Activated naive CD8-positive, alpha-beta T cell treated with anti-CD3 and anti-CD28 coated beads for 36 hours (primary cell): Measurements from ENCODE around the gene LETM1. TPM values are rescaled to one million over a fixed set of nuclear protein-coding genes. Genes with fewer than 3 reads are reported as not detected.

Experiments used
- DNase-seq: peaks from one replicate; pipeline ENCODE4 v3.0.0; 2021
- H3K27ac Mint-ChIP-seq: one replicate; pipeline ENCODE4 v1.8.0; 2022; ENCODE audit warnings: mild to moderate bottlenecking, moderate library complexity, mixed read lengths
- H3K27me3 Mint-ChIP-seq: one replicate; pipeline ENCODE4 v1.8.0; 2022; ENCODE audit warnings: mild to moderate bottlenecking, mixed read lengths
- H3K36me3 Mint-ChIP-seq: one replicate; pipeline ENCODE4 v1.8.0; 2021; ENCODE audit warnings: mild to moderate bottlenecking, mixed read lengths
- H3K4me1 Mint-ChIP-seq: one replicate; pipeline ENCODE4 v1.8.0; 2021; ENCODE audit warnings: mixed read lengths
- H3K4me3 Mint-ChIP-seq: one replicate; pipeline ENCODE4 v1.8.0; 2022; ENCODE audit warnings: mild to moderate bottlenecking, moderate library complexity, mixed read lengths
- H3K9me3 Mint-ChIP-seq: one replicate; pipeline ENCODE4 v1.8.0; 2022; ENCODE audit warnings: mixed read lengths
- total RNA-seq, 2 experiments: library from RNA; stranded (reverse); gene quantifications; one replicate each; pipeline ENCODE4 v1.2.3, GENCODE V29; 2021

LETM1 gene
- total RNA-seq, 2 experiments from 2014 or later = 76.6 to 77.3 TPM

- no peaks in the 10 kb centered on the region for H3K9me3 Mint-ChIP-seq
- H3K27me3 Mint-ChIP-seq = no peaks in the 10 kb centered on the region
- no peaks in the 10 kb centered on the region for H3K4me1 Mint-ChIP-seq
- no peak overlapping the region for H3K4me3 Mint-ChIP-seq
- no peak overlapping the region for H3K27ac Mint-ChIP-seq
- DNase-seq = no peak
- peaks cover 7% of the 10 kb centered on the region for H3K36me3 Mint-ChIP-seq
These were observed 42.0 kb downstream of the LETM1 start for GRCh38 chr4:1813915-1814314.

GRCh38 chr4:1813231-1813630 lies 42.7 kb downstream of the LETM1 start:
- Mint-ChIP-seq H3K27me3 (no peaks in the 10 kb centered on the region), H3K4me3 (no peak overlapping the region), H3K36me3 (peaks cover 4% of the 10 kb centered on the region), H3K4me1 (no peaks in the 10 kb centered on the region), H3K9me3 (no peaks in the 10 kb centered on the region), H3K27ac (no peak overlapping the region)
- no peak for DNase-seq

- Mint-ChIP-seq H3K36me3 (no peaks in the 10 kb centered on the region), H3K4me1 (no peaks in the 10 kb centered on the region), H3K27ac (no peak overlapping the region), H3K4me3 (no peak overlapping the region), H3K27me3 (no peaks in the 10 kb centered on the region), H3K9me3 (no peaks in the 10 kb centered on the region)
- no peak for DNase-seq
These were observed 43.2 kb downstream of the LETM1 start for GRCh38 chr4:1812720-1813119.

- Mint-ChIP-seq H3K27me3 (no peaks in the 10 kb centered on the region), H3K27ac (no peak overlapping the region), H3K9me3 (no peaks in the 10 kb centered on the region), H3K4me1 (no peaks in the 10 kb centered on the region), H3K4me3 (no peak overlapping the region), H3K36me3 (no peaks in the 10 kb centered on the region)
- DNase-seq = no peak
These were observed 45.2 kb downstream of the LETM1 start for GRCh38 chr4:1810765-1811164.

GRCh38 chr4:1809754-1810502 lies 46.0 kb downstream of the LETM1 start:
- H3K4me3 Mint-ChIP-seq = no peak overlapping the region

DNA sequence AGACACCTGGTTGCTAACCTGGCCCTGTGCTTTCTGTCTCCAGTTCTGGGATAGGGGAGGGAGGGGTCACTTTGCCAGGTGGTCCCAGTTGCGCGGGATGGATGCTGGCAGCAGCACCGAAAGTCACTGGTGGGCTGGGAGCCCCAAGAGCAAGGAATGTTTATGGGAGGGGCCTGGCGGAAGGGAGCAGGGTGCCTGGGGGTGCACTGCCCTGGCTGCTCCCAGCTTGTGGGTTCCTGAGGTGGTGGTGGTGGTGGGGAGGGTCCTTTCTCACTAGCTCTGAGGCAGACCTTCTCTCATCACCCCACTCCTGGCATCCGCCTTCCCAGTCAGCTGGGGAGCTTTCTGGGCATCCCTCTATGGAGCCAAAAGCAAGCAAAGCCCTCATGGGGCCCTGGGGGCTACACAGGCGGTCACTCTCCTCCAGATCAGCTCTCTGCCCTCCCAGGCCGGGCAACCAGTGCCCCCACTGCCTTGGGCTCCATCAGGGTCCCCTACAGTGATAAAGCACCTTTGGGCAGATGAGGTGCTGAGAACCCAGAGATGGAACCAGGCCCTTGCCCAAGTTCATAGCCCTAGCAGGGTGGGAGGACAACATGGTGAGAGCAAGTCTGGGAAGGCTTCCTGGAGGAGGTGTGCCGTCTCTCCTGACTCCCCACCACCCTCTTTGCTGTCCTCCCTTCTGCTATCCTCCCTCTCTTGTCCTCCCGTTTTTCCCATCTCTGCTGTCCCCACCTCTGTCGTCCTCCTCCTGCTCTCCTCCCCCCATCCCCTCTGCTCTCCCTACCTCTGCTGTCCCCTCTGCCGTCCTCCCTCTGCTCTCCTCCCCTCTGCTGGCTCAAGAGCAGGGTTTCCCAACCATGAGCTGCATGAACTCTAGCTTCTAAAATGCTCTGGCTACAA lies 46.9 kb downstream of the LETM1 start:
- H3K27me3 Mint-ChIP-seq = no peaks in the 10 kb centered on the region
- no peaks in the 10 kb centered on the region for H3K9me3 Mint-ChIP-seq
- H3K4me1 Mint-ChIP-seq = no peaks in the 10 kb centered on the region
- no peak overlapping the region for H3K27ac Mint-ChIP-seq
- DNase-seq = no peak
- H3K36me3 Mint-ChIP-seq = no peaks in the 10 kb centered on the region
- no peak overlapping the region for H3K4me3 Mint-ChIP-seq

More at GRCh38 chr4:1809754-1810502, 46.0 kb downstream of the LETM1 start:
- Mint-ChIP-seq H3K27ac (no peak overlapping the region), H3K27me3 (no peaks in the 10 kb centered on the region), H3K36me3 (no peaks in the 10 kb centered on the region), H3K4me1 (no peaks in the 10 kb centered on the region), H3K9me3 (no peaks in the 10 kb centered on the region)
- DNase-seq = peak; percentile 79

- no peak for DNase-seq
- Mint-ChIP-seq H3K9me3 (no peaks in the 10 kb centered on the region), H3K36me3 (no peaks in the 10 kb centered on the region), H3K4me3 (no peak overlapping the region), H3K27ac (no peak overlapping the region), H3K27me3 (no peaks in the 10 kb centered on the region), H3K4me1 (no peaks in the 10 kb centered on the region)
These were observed 47.6 kb downstream of the LETM1 start for GRCh38 chr4:1808396-1808795.

GRCh38 chr4:1807332-1807777 lies 48.6 kb downstream of the LETM1 start:
- DNase-seq = no peak
- Mint-ChIP-seq H3K27ac (no peak overlapping the region), H3K4me3 (no peak overlapping the region), H3K27me3 (no peaks in the 10 kb centered on the region), H3K9me3 (no peaks in the 10 kb centered on the region), H3K36me3 (no peaks in the 10 kb centered on the region), H3K4me1 (no peaks in the 10 kb centered on the region)

- Mint-ChIP-seq H3K4me3 (no peak overlapping the region), H3K4me1 (no peaks in the 10 kb centered on the region), H3K36me3 (no peaks in the 10 kb centered on the region), H3K27me3 (no peaks in the 10 kb centered on the region), H3K9me3 (no peaks in the 10 kb centered on the region), H3K27ac (no peak overlapping the region)
- no peak for DNase-seq
These were observed 49.2 kb downstream of the LETM1 start for GRCh38 chr4:1806596-1807331.

GRCh38 chr4:1806223-1806564 lies 49.8 kb downstream of the LETM1 start:
- H3K27ac Mint-ChIP-seq = no peak overlapping the region
- no peaks in the 10 kb centered on the region for H3K36me3 Mint-ChIP-seq
- no peaks in the 10 kb centered on the region for H3K27me3 Mint-ChIP-seq
- DNase-seq = no peak
- H3K4me3 Mint-ChIP-seq = no peak overlapping the region
- H3K9me3 Mint-ChIP-seq = no peaks in the 10 kb centered on the region
- H3K4me1 Mint-ChIP-seq = no peaks in the 10 kb centered on the region

DNA sequence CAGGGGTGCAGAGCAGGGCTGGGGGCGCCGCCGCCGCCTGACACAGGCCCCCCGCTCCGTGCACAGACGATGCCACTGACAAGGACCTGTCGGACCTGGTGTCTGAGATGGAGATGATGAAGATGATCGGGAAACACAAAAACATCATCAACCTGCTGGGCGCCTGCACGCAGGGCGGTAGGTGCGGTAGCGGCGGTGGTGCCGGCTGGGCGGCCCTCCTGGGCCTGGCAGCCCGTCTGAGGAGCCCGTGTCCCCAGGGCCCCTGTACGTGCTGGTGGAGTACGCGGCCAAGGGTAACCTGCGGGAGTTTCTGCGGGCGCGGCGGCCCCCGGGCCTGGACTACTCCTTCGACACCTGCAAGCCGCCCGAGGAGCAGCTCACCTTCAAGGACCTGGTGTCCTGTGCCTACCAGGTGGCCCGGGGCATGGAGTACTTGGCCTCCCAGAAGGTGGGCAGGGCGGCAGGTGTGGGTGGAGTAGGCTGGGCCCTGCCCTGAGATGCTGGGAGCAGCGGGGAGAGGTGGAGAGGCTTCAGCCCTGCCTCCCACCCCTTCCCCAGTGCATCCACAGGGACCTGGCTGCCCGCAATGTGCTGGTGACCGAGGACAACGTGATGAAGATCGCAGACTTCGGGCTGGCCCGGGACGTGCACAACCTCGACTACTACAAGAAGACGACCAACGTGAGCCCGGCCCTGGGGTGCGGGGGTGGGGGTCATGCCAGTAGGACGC lies 50.3 kb downstream of the LETM1 start:
- no peaks in the 10 kb centered on the region for H3K4me1 Mint-ChIP-seq
- no peaks in the 10 kb centered on the region for H3K36me3 Mint-ChIP-seq
- no peak overlapping the region for H3K27ac Mint-ChIP-seq
- DNase-seq = no peak
- H3K9me3 Mint-ChIP-seq = no peaks in the 10 kb centered on the region
- H3K27me3 Mint-ChIP-seq = no peaks in the 10 kb centered on the region
- H3K4me3 Mint-ChIP-seq = no peak overlapping the region

DNA sequence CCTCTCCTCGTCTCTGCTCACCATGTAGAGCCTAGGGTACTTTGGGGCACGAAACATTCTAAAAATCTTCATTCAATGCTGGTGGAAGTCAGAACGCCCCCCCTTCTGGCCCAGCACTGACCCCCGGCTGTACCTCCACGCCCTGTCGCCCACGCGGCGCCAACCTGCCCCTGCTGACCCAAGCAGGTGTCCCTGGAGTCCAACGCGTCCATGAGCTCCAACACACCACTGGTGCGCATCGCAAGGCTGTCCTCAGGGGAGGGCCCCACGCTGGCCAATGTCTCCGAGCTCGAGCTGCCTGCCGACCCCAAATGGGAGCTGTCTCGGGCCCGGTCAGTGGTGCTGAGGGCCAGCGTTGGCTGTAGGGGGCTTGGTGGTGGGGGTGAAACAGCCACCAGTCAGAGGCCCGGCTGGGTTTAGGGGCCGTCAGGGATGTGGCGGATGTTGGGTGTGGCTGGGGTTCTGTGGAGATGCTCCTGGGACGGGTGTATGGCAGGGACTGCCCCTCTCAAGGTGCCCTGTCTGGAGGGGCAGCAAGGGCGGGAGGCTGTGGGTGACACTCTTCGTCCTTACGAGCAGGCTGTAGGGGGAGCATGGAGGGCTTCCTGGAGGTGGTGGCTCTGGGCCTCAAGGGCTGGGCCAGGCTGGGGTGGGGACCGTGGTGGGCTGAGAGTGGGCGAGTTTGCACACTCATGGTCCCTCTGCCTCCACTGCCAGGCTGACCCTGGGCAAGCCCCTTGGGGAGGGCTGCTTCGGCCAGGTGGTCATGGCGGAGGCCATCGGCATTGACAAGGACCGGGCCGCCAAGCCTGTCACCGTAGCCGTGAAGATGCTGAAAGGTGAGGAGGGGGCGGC lies 51.1 kb downstream of the LETM1 start:
- Mint-ChIP-seq H3K27me3 (no peaks in the 10 kb centered on the region), H3K4me1 (no peaks in the 10 kb centered on the region), H3K27ac (no peak overlapping the region), H3K36me3 (no peaks in the 10 kb centered on the region), H3K4me3 (no peak overlapping the region), H3K9me3 (no peaks in the 10 kb centered on the region)
- no peak for DNase-seq

GRCh38 chr4:1803523-1804423 lies 52.2 kb downstream of the LETM1 start:
- DNase-seq = no peak
- Mint-ChIP-seq H3K27ac (no peak overlapping the region), H3K27me3 (peaks cover 2% of the 10 kb centered on the region), H3K4me3 (no peak overlapping the region), H3K36me3 (no peaks in the 10 kb centered on the region), H3K9me3 (no peaks in the 10 kb centered on the region), H3K4me1 (no peaks in the 10 kb centered on the region)
